HEK293 (cell line): ENCODE measurements around the gene SNRPA1.

ENCODE experiments used
- CTCF ChIA-PET: fragments of 350-600 bp; formaldehyde crosslinking; extraction: SDS; loops from one replicate; lab custom pipeline; 2021; ENCODE audit warnings: antibody characterized with exemption; lab: Yijun Ruan, JAX
- POLR2A ChIA-PET: fragments of 300-600 bp; formaldehyde crosslinking; extraction: SDS; loops from one replicate; lab custom pipeline; 2020; ENCODE audit warnings: antibody characterized with exemption, inconsistent platforms; lab: Yijun Ruan, JAX
- H3K27ac ChIP-seq: fragments of 200-500 bp; sonication (Bioruptor generic); 2 replicates; pipeline ENCODE4 v1.5.1; 2014; ENCODE audit warnings: low read depth, low read length, control low read depth, inconsistent platforms; ENCODE audit errors: extremely low read depth
- H3K36me3 ChIP-seq, 2 experiments: fragments of 200-500 bp in 1 of 2; sonication (Bioruptor generic) in 1 of 2; 1 replicate in 1 of 2; 2 replicates in 1 of 2; pipeline ENCODE4 v1.5.1; 2014 to 2017; ENCODE audit warnings: inconsistent platforms in 2 of 2, low read length in 2 of 2; ENCODE audit not compliant: control insufficient read depth in 2 of 2, insufficient read depth in 1 of 2
- H3K4me1 ChIP-seq: fragments of 200-500 bp; sonication (Bioruptor generic); 2 replicates; pipeline ENCODE4 v1.5.1; 2014; ENCODE audit warnings: mild to moderate bottlenecking, low read length, inconsistent platforms; ENCODE audit not compliant: control insufficient read depth, insufficient read depth
- H3K4me3 ChIP-seq: 2 replicates; pipeline ENCODE4 v1.5.1; 2011; ENCODE audit warnings: low read depth, mild to moderate bottlenecking, control low read depth, low read length, moderate library complexity
- H3K9me3 ChIP-seq: fragments of 200-500 bp; sonication (Bioruptor generic); 2 replicates; pipeline ENCODE4 v1.5.1; 2014; ENCODE audit warnings: low read depth, low read length, inconsistent platforms; ENCODE audit not compliant: control insufficient read depth, insufficient read depth
- PBX3 ChIP-seq: sonication (generic); formaldehyde crosslinking; IDR thresholded peaks from 2 replicates; pipeline ENCODE4 v1.8.1; 2022; ENCODE audit warnings: mild to moderate bottlenecking, moderate library complexity, missing genetic modification reagents
- ZBTB17 ChIP-seq: fragments of 450-650 bp; formaldehyde crosslinking; IDR thresholded peaks from 2 replicates; pipeline ENCODE4 v1.5.1; 2016; ENCODE audit warnings: missing biosample characterization, missing genetic modification characterization
- ZBTB44 ChIP-seq: fragments of 450-650 bp; IDR thresholded peaks from 2 replicates; pipeline ENCODE4 v1.5.1; 2018; ENCODE audit warnings: missing biosample characterization, mild to moderate bottlenecking, missing genetic modification characterization
- ZFP3 ChIP-seq: fragments of 450-650 bp; formaldehyde crosslinking; IDR thresholded peaks from 2 replicates; pipeline ENCODE4 v1.5.1; 2016; ENCODE audit warnings: low read depth, missing biosample characterization, missing genetic modification characterization
- ZIC2 ChIP-seq: fragments of 450-650 bp; formaldehyde crosslinking; IDR thresholded peaks from 2 replicates; pipeline ENCODE4 v1.5.1; 2016; ENCODE audit warnings: missing biosample characterization, missing genetic modification characterization
- ZNF146 ChIP-seq: fragments of 450-650 bp; formaldehyde crosslinking; IDR thresholded peaks from 2 replicates; pipeline ENCODE4 v1.5.1; 2016; ENCODE audit warnings: missing biosample characterization, missing genetic modification characterization
- ZNF221 ChIP-seq: fragments of 450-650 bp; formaldehyde crosslinking; IDR thresholded peaks from 2 replicates; pipeline ENCODE4 v1.5.1; 2017; ENCODE audit warnings: missing biosample characterization, missing genetic modification characterization, borderline replicate concordance
- ZNF37A ChIP-seq: fragments of 450-650 bp; IDR thresholded peaks from 2 replicates; pipeline ENCODE4 v1.5.1; 2018; ENCODE audit warnings: missing biosample characterization, missing genetic modification characterization
- ZNF404 ChIP-seq: fragments of 450-650 bp; formaldehyde crosslinking; IDR thresholded peaks from 2 replicates; pipeline ENCODE4 v1.5.1; 2017; ENCODE audit warnings: missing biosample characterization, missing genetic modification characterization
- ZNF416 ChIP-seq: fragments of 450-650 bp; formaldehyde crosslinking; IDR thresholded peaks from 2 replicates; pipeline ENCODE4 v1.5.1; 2016; ENCODE audit warnings: missing biosample characterization, missing genetic modification characterization
- ZNF518A ChIP-seq: fragments of 450-650 bp; formaldehyde crosslinking; conservative IDR thresholded peaks from 2 replicates; pipeline ENCODE4 v1.5.1; 2016; ENCODE audit warnings: low read depth, missing biosample characterization, missing genetic modification characterization
- ZNF521 ChIP-seq: fragments of 450-650 bp; formaldehyde crosslinking; IDR thresholded peaks from 2 replicates; pipeline ENCODE4 v1.5.1; 2017; ENCODE audit warnings: missing biosample characterization, mild to moderate bottlenecking, missing genetic modification characterization
- ZNF623 ChIP-seq: fragments of 450-650 bp; formaldehyde crosslinking; IDR thresholded peaks from 2 replicates; pipeline ENCODE4 v1.5.1; 2016; ENCODE audit warnings: missing biosample characterization, missing genetic modification characterization
- ZNF645 ChIP-seq: fragments of 450-650 bp; formaldehyde crosslinking; IDR thresholded peaks from 2 replicates; pipeline ENCODE4; 2016; ENCODE audit warnings: missing biosample characterization, missing genetic modification characterization
- ZNF660 ChIP-seq: fragments of 450-650 bp; IDR thresholded peaks from 2 replicates; pipeline ENCODE4 v1.5.1; 2018; ENCODE audit warnings: missing biosample characterization, mild to moderate bottlenecking, missing genetic modification characterization
- ZNF768 ChIP-seq: fragments of 450-650 bp; formaldehyde crosslinking; IDR thresholded peaks from 2 replicates; pipeline ENCODE4 v1.5.1; 2018; ENCODE audit warnings: missing biosample characterization, mild to moderate bottlenecking, missing genetic modification characterization
- ZNF830 ChIP-seq: fragments of 450-650 bp; IDR thresholded peaks from 2 replicates; pipeline ENCODE4 v1.5.0; 2018; ENCODE audit warnings: missing biosample characterization, missing genetic modification characterization, low read depth, mild to moderate bottlenecking, moderate library complexity
- ZSCAN4 ChIP-seq: fragments of 450-650 bp; formaldehyde crosslinking; IDR thresholded peaks from 2 replicates; pipeline ENCODE4 v1.5.1; 2017; ENCODE audit warnings: missing biosample characterization, missing genetic modification characterization

SNRPA1 gene

GRCh38 chr15:101254157-101255050, 40.6 kb downstream of the SNRPA1 start:
- H3K9me3 ChIP-seq: no peaks in the 10 kb centered on the region
- no peak overlapping the region for H3K4me3 ChIP-seq
- no peaks in the 10 kb centered on the region for H3K36me3 ChIP-seq
- no peak overlapping the region for H3K27ac ChIP-seq
- TF ChIP-seq ZNF660 (tag by site-specific recombination): no peak
- no peak for TF ChIP-seq ZIC2 (tag by site-specific recombination)
- no peak for TF ChIP-seq ZSCAN4 (tag by site-specific recombination)
- TF ChIP-seq ZNF146 (tag by site-specific recombination): no peak
- TF ChIP-seq ZNF645 (tag by site-specific recombination): no peak
- no peak for TF ChIP-seq ZNF521 (tag by site-specific recombination)
- TF ChIP-seq ZNF768: no peak
- TF ChIP-seq ZBTB17 (tag by site-specific recombination): no peak
- no peak for TF ChIP-seq ZFP3 (tag by site-specific recombination)
- no peak for TF ChIP-seq ZNF416 (tag by site-specific recombination)
- TF ChIP-seq ZNF830 (tag by site-specific recombination): no peak
- TF ChIP-seq ZNF623 (tag by site-specific recombination): no peak
- TF ChIP-seq ZNF518A: no peak
- TF ChIP-seq ZNF37A: no peak
- TF ChIP-seq PBX3: no peak
- no peak for TF ChIP-seq ZNF404 (tag by site-specific recombination)
- TF ChIP-seq ZNF221 (tag by site-specific recombination): no peak
- no peak for TF ChIP-seq ZBTB44
- POLR2A ChIA-PET: interaction anchor here (0.6 kb wide), 1 partner anchor 13 kb away, joined by 3 read pairs; no protein-coding TSS in a partner anchor
- H3K4me1 ChIP-seq: peaks cover 10% of the 10 kb centered on the region; the same call in 1 of the 2 replicates
- CTCF ChIA-PET: interaction anchor here (0.5 to 12.5 kb wide), 5 partner anchors 9 to 503 kb away, joined by 3 to 223 read pairs (median 5); no protein-coding TSS in a partner anchor
